Measurements from ENCODE around the gene FAM177B.
A peak's percentile ranks its signal among the peaks of the same experiment; 100 is the strongest.

The FAM177B gene

GRCh38 chr1:222736972-222737371 lies at the start of gene FAM177B:
FAM177B (plus strand) TSS chr1:222737202; CDS start chr1:222746546, 9,344 bp downstream.
- DNase-seq (ENCODE audit: low spot score), result no peak

- DNase-seq (ENCODE audit: low spot score), result no peak
Measured at GRCh38 chr1:222691016-222691415, 46.0 kb upstream of the FAM177B start.

- no peak for DNase-seq (ENCODE audit: low spot score)
Measured at GRCh38 chr1:222694927-222695326, 42.1 kb upstream of the FAM177B start.

DNA sequence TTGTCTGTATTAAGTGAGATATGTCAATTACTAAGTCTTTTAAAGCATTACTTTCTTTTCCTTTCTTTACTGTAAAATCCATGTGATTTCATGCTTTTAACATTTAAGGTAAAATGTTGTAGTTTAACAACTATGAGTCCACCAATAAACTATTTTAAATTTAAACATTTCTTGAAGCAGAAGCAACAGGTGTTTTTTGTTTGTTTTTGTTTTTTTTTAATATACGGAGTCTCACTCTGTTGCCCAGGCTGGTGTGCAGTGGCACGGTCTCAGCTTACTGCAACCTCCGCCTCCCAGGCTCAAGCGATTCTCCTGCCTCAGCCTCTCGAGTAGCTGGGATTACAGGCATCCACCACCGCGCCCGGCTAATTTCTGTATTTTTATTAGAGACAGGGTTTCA lies 40.3 kb upstream of the FAM177B start:
- DNase-seq (ENCODE audit: low spot score), result no peak

DNA sequence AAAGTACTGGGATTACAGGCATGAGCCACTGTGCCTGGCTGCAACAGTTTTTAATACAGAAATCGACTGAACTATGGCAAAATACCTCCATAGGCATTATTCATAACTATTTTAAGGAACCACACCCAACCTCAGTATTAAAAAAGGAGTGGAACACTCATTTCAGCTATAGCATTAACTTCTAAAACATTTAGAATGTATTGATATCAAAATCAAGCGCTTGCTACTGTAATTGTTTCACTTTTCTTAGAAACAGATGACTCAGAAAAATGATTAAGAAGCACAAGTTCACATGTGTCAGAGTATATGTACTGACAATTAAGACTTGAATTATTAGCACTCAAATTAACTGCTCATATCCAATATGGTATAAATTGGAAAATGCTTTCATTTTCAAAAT lies 39.8 kb upstream of the FAM177B start:
- DNase-seq (ENCODE audit: low spot score), result no peak

DNA sequence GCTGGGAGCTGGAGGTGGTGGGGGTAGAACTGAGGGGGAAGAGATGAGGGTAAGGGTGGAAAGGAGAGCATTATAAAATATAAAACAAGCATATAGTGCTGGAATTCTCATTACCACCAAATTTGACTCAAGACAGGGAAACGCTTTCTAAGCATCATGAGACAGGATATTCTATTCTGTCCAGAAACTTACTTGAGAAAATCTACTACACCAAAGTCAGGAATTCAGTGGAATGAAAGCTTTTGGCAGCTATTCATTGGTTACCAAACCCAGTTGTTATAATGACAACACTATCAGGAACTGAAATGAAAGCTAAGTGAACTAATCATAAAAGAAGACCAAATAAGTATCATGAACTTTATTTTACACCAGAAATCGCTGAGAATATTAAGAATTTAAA lies 39.2 kb upstream of the FAM177B start:
- no peak for DNase-seq (ENCODE audit: low spot score)

DNA sequence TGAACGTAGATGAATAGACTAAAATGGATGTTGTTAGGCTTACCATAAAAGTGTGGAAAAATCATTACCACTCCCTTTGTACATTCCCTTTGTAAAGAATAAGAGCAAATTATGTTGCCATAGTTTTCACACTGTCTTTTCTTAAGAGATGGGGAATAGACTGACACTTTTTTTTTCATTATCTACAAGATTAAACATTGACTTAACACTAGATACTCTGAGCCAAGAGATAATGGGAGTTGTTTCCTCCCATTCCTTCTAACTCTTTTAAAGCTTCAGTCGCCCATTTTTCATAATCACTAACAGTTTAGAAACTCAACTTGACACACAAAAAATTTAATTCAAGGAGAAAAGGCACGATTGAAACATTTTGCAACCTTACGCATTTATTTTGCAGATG lies 34.8 kb upstream of the FAM177B start:
- no peak for DNase-seq (ENCODE audit: low spot score)

DNA sequence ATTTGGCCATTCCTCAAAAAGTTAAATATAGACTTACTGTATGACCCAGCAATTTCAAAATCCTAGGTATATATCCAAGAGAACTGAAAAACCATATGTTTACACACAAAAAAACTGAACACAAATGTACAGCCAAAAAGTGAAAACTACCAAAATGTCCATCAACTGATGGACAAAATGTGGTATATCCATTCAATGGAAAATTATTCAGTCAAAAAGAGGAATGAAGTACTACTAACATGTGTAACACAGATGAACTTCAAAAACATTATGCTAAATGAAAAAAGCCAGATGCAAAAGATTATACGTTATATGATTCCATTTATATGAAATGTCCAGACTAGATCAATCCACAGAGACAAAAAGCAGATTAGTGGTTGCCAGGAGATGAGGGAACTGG lies 32.7 kb upstream of the FAM177B start:
- no peak for DNase-seq (ENCODE audit: low spot score)

DNA sequence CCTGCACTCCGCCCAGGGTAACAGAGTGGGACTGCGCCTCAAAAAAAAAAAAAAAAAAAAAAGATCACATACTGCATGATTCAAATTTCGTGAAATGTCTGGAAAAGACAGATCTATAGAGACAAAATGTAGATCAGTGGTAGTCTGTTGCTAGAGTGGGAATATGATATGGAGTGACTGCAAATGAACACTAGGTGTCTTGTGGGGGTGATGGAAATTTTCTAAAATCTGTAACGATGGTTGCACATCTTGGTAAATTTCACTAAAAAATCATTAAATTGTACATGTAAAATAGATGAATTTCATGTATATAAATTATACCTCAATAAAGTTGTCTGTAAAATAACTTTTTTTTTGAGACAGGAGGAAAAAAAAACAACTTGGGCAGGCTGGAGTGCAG lies 30.2 kb upstream of the FAM177B start:
- DNase-seq (ENCODE audit: low spot score), result no peak

DNA sequence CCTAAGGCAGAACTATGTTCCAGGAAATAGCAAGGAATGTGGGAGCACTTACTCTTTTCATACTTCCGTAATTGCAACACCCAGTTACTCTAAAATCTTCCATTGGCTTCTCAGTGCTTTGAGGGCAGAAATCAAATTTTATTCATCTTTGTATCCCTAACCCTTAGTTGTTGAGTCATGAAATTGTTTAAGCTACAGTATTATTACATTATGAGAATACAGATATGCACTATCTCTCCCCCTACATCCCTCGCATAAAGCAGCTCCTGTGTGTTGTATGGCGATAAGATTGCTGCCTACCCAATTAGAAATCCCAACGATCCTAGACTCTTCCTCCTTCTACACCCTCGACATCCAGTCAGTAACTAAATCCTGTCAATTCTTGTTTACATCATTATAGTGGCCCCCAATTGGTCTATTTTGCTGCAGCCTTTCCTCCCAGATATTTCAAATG lies 27.3 kb upstream of the FAM177B start:
- no peak for DNase-seq (ENCODE audit: low spot score)

DNA sequence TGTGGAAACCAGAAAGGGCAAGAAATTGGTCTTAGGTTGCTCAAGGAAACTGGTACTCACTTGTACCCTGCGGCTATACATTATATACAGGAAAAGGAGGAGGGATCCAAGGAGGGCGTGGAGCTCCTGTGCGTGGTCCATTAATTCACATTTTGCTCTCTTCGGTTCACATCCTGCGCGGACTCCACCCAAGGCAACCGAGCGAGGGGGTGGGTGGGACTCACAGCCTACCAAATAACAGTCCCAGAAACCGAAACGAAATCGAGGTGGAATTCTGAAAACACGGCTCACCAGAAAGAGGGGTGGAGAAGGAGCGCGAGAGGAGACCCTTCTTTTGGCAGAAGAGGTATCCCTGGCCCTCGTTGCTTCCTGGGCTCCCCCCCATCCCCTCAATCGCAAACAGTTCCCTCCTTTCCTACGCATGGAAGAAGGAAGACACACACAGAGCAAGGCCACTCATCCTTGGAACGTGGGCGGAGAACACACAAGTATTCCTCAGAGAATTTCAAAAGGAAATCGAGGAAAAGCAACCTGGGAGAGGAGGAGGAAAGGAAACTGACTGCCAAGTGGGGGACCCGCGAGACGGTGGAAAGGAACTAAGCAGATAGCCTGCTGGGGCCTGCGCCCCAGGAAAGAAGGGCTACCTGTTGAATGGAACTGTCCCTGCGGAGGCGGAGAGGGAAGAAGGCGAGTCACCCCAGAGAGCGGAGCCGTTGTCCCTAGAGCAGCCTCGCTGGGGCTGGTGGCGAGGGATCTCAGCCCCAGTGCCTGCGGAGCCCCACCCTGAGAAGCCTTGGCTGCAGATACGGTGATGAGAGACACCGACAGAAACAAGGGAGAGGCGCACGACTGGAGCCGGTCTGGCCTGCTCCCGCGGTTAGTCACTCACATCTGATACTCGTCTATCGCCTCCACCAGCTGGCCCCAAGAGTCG lies 25.4 kb upstream of the FAM177B start:
- DNase-seq (ENCODE audit: low spot score), result peak; percentile 42

DNA sequence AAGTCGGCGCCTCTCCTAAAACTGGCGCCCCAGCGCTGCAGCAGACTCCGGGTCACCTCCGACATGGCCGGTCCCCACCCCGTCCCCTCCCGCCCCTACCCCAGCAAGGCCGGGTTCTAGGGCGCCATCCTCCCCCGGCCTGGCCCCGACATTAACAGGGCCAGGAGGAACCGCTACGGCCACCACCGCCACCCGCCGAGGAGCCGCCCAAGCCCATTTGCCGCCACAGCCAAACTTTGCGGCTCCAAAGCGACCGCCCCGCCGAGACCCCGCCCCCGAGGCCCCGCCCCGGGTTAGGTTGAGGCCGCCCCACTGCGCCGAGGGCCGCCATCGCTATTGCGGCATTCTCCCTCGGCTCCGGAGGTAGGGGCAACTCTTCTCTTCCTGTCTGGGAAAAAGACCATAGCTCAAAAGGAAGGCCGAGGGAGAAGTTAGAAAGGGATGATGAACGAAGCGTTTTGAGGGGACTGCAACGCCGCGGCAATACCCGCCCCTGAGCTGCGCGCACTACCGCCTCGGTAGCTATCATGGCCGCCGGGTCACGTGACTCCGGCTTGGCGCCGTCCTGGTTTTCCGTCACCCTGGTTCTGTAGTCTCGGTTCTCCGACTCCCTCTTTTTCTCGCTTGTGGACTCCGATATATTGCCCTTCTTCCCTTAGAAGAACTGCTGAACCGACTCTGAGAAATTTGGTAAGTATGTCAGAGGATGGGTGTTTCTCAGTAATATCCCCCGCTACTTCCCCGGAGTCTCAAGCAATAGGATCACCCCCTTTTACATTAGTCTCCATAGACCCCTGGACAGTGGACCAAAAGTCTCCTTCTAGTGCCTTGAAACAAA lies 24.5 kb upstream of the FAM177B start, which contains the start of the genes AIDA and BROX:
TSS of gene AIDA (minus strand) at position 239 of the 838 bp plus-strand sequence. CDS start at position 65, 174 bp downstream.
TSS of gene BROX (plus strand) at position 312 of the 838 bp plus-strand sequence. CDS start 3,136 bp downstream, outside the sequence.
- DNase-seq (ENCODE audit: low spot score), result peak; percentile 91

DNA sequence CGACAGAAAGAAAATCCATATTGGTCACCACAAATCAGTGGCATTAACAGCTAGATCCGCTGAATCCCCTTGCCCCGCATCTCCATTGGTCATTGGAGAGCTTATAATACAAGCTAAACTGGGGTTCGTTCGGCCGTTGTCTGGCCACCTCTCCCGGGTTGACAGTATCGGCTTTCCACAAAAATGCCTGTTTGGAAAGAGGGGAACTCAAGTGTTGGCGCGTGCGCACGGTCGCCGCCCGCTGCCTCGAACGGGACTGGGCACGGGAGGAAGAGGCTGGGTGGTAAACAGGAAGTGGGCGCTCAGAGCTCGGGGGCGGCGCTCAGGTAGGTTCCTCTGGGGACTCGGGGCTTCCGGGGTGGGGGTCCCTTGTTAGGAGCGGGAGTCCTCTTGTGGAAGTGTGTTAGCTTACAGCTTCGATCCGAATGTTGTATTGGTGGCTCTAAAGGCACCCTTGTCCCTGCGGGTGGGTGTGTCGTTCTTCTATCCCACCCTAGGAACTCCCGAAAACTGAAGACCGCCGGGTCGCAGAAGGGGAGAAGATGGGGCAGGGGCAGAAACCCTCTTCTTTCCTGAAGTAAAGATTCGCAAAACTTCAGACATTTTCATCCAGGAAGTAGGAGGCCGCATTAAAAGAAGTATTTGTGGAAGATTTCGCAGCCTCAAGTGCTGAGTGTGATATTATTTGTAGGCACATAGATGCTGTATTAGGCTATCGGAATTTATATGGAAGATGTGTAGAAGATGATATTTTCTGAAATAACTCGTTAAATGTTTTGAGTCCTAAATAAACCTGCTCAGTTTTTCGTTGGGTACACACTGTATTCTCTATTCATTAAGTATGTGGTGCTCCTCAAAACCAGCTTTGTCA lies 23.7 kb upstream of the FAM177B start:
- peak; percentile 95 for DNase-seq (ENCODE audit: low spot score)

DNA sequence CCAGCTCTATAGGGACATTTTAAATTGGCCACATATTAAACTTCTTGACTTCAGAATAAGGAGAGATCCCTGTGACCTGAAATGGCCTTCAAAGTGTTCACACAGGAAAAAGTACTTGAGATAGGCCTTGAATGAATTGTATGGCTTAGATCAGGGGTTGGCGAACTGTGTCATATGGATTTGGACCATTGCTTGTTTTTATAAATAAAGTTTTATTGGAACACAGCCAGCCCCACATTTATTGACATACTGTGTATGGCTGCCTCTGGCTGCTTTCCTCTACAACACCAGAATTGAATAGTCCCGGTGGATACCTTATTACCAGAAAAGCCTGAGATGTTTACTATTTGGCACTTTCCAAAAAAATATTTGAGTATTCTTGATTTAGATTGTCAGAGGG lies 20.6 kb upstream of the FAM177B start:
- DNase-seq (ENCODE audit: low spot score), result no peak

DNA sequence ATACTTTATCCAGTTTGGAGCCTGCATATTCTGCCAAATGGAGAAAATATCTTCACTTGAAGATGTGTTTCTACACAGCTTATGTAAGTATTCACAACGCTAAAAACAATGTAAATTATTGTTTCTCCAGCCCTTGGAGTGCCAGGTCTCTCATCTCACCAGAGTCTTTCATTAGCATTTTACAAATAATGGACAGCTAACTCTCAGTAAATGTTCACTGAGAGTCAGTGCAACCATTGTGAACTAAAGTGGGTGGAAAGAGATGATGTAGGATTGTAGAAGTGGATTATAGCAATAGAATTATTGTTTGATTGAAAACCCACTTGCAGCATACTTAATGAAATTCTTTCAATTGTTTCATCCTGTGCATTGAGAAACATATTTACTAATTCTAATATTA lies 8.3 kb upstream of the FAM177B start:
- DNase-seq (ENCODE audit: low spot score), result peak; percentile 78

GRCh38 chr1:222730866-222731265 lies 6.1 kb upstream of the FAM177B start:
- DNase-seq (ENCODE audit: low spot score), result no peak

DNA sequence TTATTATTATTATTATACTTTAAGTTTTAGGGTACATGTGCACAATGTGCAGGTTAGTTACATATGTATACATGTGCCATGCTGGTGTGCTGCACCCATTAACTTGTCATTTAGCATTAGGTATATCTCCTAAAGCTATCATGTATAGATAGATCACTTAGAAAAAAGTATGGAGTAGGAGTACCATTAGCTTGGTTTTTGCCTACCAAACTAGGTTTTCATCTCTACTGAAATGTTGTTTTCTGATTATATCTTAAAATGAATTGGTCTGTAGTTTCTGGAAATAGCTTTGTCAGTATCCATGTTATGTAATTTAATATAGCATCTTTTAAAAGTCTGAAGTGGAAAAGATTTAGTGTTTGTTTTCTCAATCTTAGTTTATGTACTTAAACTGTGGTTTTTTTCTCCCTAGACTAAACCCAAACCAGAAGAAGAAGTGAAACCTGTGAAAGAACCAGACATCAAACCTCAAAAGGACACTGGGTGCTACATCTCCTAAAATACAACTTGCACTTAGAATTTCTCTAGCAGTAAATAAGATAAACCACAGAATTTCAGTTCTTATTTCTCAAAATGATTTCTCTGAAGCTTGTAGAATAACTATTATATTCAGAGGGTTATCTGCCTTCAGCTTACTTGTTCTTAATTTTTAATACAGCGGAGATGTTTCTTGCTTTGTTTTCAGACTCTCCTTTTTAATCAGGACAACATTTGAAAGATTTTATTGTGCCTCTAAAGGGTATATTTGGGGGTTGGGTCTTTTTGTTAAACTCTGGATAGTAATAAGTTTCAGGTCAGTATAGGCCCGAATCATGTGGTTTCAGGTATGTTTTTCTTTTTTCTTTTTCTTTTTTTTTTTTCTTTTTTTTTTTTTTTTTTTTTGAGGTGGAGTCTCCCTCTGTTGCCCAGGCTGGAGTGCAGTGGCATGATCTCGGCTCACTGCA lies 4.5 kb upstream of the FAM177B start:
- DNase-seq (ENCODE audit: low spot score), result peak; percentile 42

GRCh38 chr1:222734740-222735139 lies 2.3 kb upstream of the FAM177B start:
- no peak for DNase-seq (ENCODE audit: low spot score)

GRCh38 chr1:222736470-222736869 lies 532 bp upstream of the FAM177B start:
- DNase-seq (ENCODE audit: low spot score), result no peak

DNA sequence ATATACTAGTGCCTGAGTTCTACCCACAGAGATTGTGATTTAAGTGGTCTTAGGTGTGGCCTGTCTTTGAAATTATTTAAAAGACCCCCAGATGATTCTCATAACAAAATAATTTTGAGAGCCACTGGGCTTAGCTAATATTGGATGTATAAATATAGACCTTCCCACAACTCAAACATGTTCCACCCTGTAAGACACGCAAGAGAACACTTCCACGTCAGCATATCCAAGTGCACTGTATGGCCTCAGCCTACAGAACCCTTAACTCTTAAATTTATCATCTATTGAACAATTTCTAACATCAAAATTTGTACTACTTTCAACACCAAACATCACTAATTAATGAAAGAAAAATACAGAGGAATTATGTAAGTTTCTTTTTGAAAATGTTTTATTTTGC lies 2.5 kb downstream of the FAM177B start:
- DNase-seq (ENCODE audit: low spot score), result no peak

Measured in globus pallidus (tissue), 1 donor.